D721Med (cell line): ENCODE data around the gene KDM6A.

Source experiments
- DNase-seq: peaks from one replicate; pipeline ENCODE4 v3.0.0; 2011; ENCODE audit warnings: low spot score; ENCODE audit not compliant: insufficient read length
- FAIRE-seq: peaks from 2 replicates; lab custom pipeline; 2011; peaks lifted over from hg19 to GRCh38; lab: Jason Lieb, UNC
- CTCF ChIP-seq: IDR thresholded peaks from 2 replicates; pipeline ENCODE4 v1.5.1; 2012; ENCODE audit warnings: mild to moderate bottlenecking, control low read depth; ENCODE audit not compliant: insufficient read depth; ENCODE audit errors: missing control alignments

Gene KDM6A

GRCh38 chrX:44958480-44958879 lies 85.5 kb downstream of the KDM6A start:
- no peak for TF ChIP-seq CTCF
- DNase-seq (no peak), FAIRE-seq (no peak)

- DNase-seq, result no peak
- TF ChIP-seq CTCF, result no peak
- FAIRE-seq, result no peak
These were observed 89.0 kb downstream of the KDM6A start for GRCh38 chrX:44961817-44962607.

GRCh38 chrX:44962944-44963343 lies 90.0 kb downstream of the KDM6A start:
- no peak for TF ChIP-seq CTCF
- no peak for FAIRE-seq
- DNase-seq, result no peak

GRCh38 chrX:44967221-44967620 lies 94.2 kb downstream of the KDM6A start:
- DNase-seq (no peak), FAIRE-seq (no peak)
- no peak for TF ChIP-seq CTCF

GRCh38 chrX:44970709-44971108 lies 97.7 kb downstream of the KDM6A start:
- no peak for FAIRE-seq
- no peak for TF ChIP-seq CTCF
- no peak for DNase-seq

GRCh38 chrX:44971674-44972073 lies 98.7 kb downstream of the KDM6A start:
- TF ChIP-seq CTCF, result no peak
- DNase-seq, result no peak
- no peak for FAIRE-seq

- DNase-seq (no peak), FAIRE-seq (no peak)
- no peak for TF ChIP-seq CTCF
These were observed 99.1 kb downstream of the KDM6A start for GRCh38 chrX:44972132-44972531.
